ENCODE data around the gene PRADC1. TPM values are rescaled to one million over a fixed set of nuclear protein-coding genes. Genes with fewer than 3 reads are reported as not detected.
A peak's percentile ranks its signal among the peaks of the same experiment; 100 is the strongest.

PRADC1 gene
- total RNA-seq, 1 donor from 2014 or later: 8.1 TPM

GRCh38 chr2:73238149-73238548 lies 5.1 kb upstream of the PRADC1 start:
- no peaks in the 10 kb centered on the region for H3K27me3 ChIP-seq
- H3K27ac ChIP-seq: no peak overlapping the region
- DNase-seq (ENCODE audit: extremely low spot score in 2 of 2): no peak
- peaks cover 0 to 22% of the 10 kb centered on the region in 2 donors for H3K36me3 ChIP-seq
- intact Hi-C loops (cut with DNase I): no loop called here
- H3K4me1 ChIP-seq: peaks cover 52% of the 10 kb centered on the region
- H3K9me3 ChIP-seq: no peaks in the 10 kb centered on the region
- TF ChIP-seq POLR2A (IDR thresholded peaks at IDR 0.05): no peak
- no peak for TF ChIP-seq POLR2AphosphoS5 (IDR thresholded peaks at IDR 0.05; ENCODE audit: insufficient read depth in 1 of 2, low read depth in 1 of 2)
- TF ChIP-seq, protein P1, sequence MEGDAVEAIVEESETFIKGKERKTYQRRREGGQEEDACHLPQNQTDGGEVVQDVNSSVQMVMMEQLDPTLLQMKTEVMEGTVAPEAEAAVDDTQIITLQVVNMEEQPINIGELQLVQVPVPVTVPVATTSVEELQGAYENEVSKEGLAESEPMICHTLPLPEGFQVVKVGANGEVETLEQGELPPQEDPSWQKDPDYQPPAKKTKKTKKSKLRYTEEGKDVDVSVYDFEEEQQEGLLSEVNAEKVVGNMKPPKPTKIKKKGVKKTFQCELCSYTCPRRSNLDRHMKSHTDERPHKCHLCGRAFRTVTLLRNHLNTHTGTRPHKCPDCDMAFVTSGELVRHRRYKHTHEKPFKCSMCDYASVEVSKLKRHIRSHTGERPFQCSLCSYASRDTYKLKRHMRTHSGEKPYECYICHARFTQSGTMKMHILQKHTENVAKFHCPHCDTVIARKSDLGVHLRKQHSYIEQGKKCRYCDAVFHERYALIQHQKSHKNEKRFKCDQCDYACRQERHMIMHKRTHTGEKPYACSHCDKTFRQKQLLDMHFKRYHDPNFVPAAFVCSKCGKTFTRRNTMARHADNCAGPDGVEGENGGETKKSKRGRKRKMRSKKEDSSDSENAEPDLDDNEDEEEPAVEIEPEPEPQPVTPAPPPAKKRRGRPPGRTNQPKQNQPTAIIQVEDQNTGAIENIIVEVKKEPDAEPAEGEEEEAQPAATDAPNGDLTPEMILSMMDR (IDR thresholded peaks at IDR 0.05): no peak
- no peak overlapping the region for H3K4me3 ChIP-seq

DNA sequence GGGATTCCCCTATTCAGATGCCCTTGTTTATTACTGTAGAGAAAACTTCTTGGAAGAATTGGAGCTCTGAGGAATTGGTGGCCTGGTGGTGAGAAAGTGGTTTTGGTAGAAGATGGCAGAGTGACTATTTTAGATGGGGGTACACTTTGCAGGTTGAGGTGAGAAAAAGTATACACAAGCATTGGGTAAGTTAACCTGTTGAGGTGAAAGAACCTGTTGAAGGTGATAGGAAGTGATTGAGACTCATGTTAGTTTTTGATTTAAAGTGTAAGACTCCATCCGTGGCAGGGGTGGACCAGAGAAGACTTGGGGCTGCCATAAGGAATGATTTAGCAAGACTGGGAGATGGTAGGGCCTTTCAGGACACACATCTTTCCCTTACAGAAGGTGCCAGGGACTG lies 4.1 kb upstream of the PRADC1 start:
- H3K27me3 ChIP-seq: no peaks in the 10 kb centered on the region
- DNase-seq (ENCODE audit: extremely low spot score in 2 of 2): no peak
- peaks cover 58% of the 10 kb centered on the region for H3K4me1 ChIP-seq
- H3K9me3 ChIP-seq: no peaks in the 10 kb centered on the region
- no peak overlapping the region for H3K4me3 ChIP-seq
- intact Hi-C loops (cut with DNase I): no loop called here
- TF ChIP-seq, protein P1 (IDR thresholded peaks at IDR 0.05): no peak
- no peak for TF ChIP-seq POLR2A (IDR thresholded peaks at IDR 0.05)
- no peak for TF ChIP-seq POLR2AphosphoS5 (IDR thresholded peaks at IDR 0.05; ENCODE audit: insufficient read depth in 1 of 2, low read depth in 1 of 2)
- H3K36me3 ChIP-seq: peaks cover 0 to 12% of the 10 kb centered on the region in 2 donors
- no peak overlapping the region for H3K27ac ChIP-seq

- Histone ChIP-seq H3K4me1 (peaks cover 60% of the 10 kb centered on the region), H3K36me3 (peaks cover 0 to 10% of the 10 kb centered on the region in 2 donors), H3K27me3 (no peaks in the 10 kb centered on the region), H3K4me3 (peak overlapping the region; percentile 73 to 83), H3K9me3 (no peaks in the 10 kb centered on the region), H3K27ac (peak overlapping the region; percentile 95)
- TF ChIP-seq POLR2A (IDR thresholded peaks at IDR 0.05) (no peak), POLR2AphosphoS5 (IDR thresholded peaks at IDR 0.05; ENCODE audit: insufficient read depth in 1 of 2, low read depth in 1 of 2) (no peak)
- TF ChIP-seq, protein P1 (IDR thresholded peaks at IDR 0.05): no peak
- intact Hi-C loops (cut with DNase I): no loop called here
- DNase-seq (ENCODE audit: extremely low spot score in 2 of 2): no peak
Measured at GRCh38 chr2:73235315-73236028, 2.4 kb upstream of the PRADC1 start.

- peaks cover 0 to 4% of the 10 kb centered on the region in 2 donors for H3K36me3 ChIP-seq
- no peaks in the 10 kb centered on the region for H3K27me3 ChIP-seq
- H3K4me3 ChIP-seq: peak within 1 kb of the TSS; percentile 73 to 83
- TF ChIP-seq, protein P1 (IDR thresholded peaks at IDR 0.05): no peak
- TF ChIP-seq POLR2AphosphoS5 (IDR thresholded peaks at IDR 0.05; ENCODE audit: insufficient read depth in 1 of 2, low read depth in 1 of 2) (peak; percentile 95), POLR2A (IDR thresholded peaks at IDR 0.05) (peak in 1 of 2 donors; percentile 61)
- peak within 1 kb of the TSS; percentile 95 for H3K27ac ChIP-seq
- H3K4me1 ChIP-seq: peaks cover 49% of the 10 kb centered on the region
- intact Hi-C loops (cut with DNase I): no loop called here
- peak in 1 of 2 donors; percentile 93 for DNase-seq (ENCODE audit: extremely low spot score in 2 of 2)
- H3K9me3 ChIP-seq: no peaks in the 10 kb centered on the region
Measured at GRCh38 chr2:73233932-73234832, 1.1 kb upstream of the PRADC1 start, which contains the start of gene CCT7. Gene CCT7, plus strand, starts transcription at chr2:73234308. Its CDS starts 71 bp downstream, at chr2:73234379.
